DMS153 treated with DMSO at 0.1 percent for 48 hours (cell line): ENCODE results near the gene MAP3K20.
"Not testable (repeated sequence)": the region's sequence is repeated elsewhere in the genome, so short reads cannot be mapped to it uniquely, and the experiment has no call there.

ENCODE experiments used
- DNase-seq: peaks from one replicate; lab custom pipeline; 2025; ENCODE audit not compliant: unreplicated experiment; lab: John Stamatoyannopoulos, UW

Gene MAP3K20

DNA sequence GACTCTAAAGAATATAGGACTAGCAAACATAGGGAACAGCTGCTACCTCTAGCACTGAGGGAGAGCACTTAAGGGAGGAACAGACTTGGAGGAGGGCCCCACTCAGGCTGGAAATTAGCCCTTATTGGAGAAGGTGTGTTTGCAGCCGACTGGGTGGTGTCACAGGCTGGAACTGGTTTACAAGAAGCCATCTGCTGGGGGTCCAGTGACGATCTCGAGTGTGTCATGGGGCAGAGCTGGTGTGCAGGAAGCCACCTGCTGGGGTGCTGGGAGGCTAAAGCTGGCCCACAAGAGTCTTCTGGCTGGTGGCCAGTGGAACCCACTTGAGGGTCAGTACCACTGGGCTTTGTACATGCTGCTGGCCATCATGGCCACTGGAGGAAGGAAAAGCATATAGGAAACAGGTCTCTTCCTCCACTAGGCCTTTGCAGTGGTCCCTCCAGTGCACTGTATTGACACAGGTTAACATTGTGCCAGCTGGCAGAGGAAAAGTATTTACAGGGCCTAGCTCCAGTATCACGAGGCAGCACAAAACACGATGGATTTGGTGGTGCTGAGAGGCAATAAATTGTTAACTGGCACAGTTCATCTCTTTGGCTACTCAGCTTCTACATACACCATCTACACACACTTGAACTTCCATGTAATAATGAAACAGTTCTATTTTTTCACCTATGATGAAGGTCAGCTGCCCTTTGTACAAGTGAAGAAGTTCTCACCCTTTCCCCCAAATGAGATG, 43.6 kb downstream of the MAP3K20 start:
- DNase-seq, result no peak

GRCh38 chr2:173119944-173120343, 44.3 kb downstream of the MAP3K20 start:
- DNase-seq, result no peak

GRCh38 chr2:173122936-173123335, 47.3 kb downstream of the MAP3K20 start:
- DNase-seq, result no peak

DNA sequence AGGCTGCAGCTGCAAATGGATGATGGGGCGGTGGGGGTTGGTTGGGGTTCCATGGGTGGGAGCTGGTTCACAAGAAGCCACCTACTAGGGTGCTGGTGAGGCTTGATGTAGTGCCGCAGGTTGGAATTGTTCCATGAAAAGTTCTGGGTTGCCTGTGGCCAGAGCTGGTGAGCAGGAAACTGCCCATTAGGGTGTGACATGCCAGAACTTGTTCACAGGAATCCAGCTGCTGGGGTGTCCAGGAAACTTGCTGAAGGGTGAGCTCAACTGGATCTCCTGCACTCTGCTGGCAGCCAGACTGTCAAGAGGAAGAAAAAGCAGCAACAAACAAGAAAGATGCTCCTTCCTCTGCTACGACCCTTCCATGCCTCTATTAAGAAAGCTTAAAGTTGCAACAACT, 48.8 kb downstream of the MAP3K20 start:
- no peak for DNase-seq

GRCh38 chr2:173126819-173127218, 51.2 kb downstream of the MAP3K20 start:
- DNase-seq, result no peak

- DNase-seq, result not testable (repeated sequence)
Observed at GRCh38 chr2:173128132-173128531, 52.5 kb downstream of the MAP3K20 start.

DNA sequence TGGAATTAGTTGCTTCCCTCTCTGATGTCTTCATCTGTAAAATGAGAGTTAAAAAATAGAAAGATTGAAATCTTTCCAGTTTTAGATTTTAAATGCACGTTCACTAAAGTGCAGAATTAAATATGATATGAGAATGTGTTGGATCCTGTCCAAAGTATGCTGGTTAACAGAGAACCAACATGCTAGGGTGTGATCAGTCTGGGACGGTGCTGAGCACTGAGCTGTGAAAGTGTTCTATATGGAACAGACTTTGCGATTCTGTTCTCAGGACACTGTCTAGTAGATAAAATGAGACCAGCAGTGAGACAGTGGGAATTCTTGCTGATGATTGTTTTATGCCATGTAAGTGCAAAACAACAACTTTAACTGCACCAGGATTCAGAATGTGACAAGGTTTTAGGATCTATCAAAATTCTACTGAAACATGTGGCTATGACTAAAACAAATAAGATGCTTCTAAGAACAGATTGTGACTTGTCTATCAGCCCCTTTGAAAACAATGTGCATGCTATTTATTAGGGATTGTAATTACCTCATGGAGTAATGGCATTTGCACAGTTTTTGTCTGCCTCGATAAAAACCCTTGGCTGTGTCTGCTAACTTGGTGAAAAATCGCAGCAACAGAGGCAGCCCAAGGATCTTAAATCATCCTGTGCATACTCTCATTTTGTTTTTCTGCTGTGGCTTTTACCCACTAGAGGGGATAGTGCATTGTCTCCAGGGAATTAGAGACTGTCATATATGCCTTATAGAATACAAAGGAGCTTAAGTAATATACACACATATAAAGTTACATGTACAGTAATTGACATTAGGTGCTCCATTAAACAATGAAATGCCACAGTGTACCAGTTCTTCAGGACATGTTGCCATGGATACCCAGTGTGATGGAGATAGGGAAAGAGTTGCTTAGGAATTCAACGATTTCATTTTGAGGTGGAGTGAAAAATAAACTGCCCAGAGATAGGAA, 55.1 kb downstream of the MAP3K20 start:
- no peak for DNase-seq

DNA sequence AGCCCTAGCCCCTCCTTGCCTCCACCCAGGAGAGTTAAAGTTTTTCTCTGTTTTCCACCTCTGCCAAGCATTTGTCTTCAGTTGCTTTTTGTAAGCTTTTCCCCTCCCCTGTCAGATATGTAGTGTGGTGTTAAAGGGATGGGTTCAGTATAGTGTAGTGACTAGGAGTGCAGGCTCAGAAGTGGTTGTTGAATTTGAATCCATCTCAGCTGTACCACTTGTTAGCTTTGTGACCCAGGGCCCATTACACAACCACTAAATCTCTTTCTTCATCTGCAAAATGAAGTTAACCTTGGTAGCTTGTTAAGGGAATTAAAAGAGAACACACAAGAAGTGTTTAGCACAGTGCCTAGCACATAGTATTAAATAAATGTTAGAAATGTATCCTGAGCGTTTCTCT, 56.9 kb downstream of the MAP3K20 start:
- DNase-seq, result no peak

GRCh38 chr2:173134703-173135102, 59.1 kb downstream of the MAP3K20 start:
- DNase-seq, result no peak

DNA sequence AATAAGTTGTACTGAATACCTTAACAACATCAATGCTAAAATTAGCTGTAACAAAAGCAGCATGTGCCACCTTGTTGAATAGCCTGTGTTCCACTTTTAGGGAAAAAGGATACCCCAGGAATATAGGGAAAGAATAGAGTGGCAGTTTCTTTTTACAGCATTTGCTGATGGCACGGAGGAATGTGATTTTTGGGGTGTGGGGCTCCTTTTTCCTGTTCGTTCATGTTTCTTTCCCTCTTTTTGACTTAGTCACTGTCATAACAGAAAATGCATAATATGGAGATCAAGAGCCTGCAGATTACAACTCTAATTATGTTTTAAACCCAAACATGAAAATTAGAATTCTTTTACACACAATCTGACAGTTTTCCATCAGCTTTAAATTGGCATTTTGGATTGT, 60.4 kb downstream of the MAP3K20 start:
- DNase-seq, result no peak

DNA sequence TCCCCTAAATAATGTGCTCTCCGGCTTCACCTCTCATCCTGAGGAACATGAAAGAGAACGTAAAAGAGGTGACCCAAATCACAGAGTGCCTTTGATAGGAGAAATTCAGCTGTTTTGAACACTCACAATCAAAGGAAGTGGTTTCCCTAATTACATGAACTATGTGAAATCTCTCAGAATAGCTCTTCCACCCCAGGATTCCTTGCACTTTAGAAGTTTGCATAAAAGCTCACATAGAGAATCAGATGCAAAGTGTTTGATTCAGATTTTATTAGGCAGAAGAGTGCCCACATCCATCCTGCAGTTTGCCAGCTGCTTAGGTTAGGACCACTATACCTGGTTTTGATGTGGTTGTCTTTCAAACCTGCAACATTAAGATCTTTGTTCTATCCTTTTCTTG, 61.0 kb downstream of the MAP3K20 start:
- DNase-seq, result no peak

- no peak for DNase-seq
Observed at GRCh38 chr2:173137610-173138009, 62.0 kb downstream of the MAP3K20 start.

DNA sequence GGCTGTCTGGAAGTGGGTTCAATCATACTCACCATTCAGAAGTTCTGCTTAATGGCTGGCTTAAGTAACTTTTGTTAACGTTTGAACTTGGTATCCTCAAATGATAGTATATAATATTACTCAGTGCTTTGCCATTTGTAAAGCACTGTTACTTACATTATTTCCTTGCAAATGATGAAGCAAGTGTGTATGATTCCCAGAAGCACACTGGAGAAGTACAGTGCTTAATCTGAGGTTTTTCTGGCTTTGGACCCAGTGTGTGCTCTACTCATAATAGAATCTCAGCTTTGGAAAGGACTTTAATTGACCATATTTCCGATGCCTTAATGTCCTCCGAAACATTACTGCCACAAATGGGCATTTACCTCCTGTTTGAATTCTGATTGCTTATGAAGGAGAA, 63.3 kb downstream of the MAP3K20 start:
- DNase-seq, result no peak

DNA sequence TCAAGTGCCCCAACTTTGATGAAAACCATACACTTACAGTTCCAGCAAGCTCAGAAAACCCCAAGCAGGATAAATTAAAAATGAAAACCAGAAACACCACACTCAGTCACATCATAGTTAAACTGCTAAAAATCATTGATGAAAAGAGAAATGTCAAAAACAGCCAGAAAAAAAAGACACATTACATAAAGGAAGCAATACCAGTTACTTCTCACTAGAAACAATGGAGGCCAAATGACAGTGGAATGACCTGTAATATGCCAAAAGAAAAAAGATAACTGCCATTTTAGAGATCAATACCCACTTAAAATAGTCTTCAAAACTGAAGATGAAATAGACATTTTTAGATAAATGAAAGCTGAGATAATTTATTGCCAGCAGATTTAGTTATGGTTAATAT, 66.0 kb downstream of the MAP3K20 start:
- DNase-seq, result no peak

GRCh38 chr2:173145454-173145853, 69.8 kb downstream of the MAP3K20 start:
- DNase-seq, result no peak

- no peak for DNase-seq
Observed at GRCh38 chr2:173146590-173146989, 70.9 kb downstream of the MAP3K20 start.

DNA sequence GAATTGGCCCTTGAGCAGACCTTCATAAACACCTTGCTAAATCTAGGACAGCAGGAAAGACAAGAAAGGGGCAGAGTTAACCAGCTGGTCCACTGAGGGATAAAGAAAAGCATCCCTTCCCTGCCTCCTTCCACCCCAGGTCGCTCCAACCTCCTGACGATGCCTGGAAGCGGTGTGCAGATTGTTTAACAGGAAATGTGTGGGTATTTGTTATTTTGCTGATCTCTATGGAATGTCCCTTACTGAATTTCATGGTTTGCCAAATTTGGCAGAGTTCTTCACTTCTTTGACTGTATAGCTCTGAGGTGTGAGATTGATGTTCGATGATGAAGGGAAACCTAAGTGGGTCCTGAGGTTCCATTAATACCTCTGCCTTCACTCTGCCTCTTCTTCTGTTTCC, 72.9 kb downstream of the MAP3K20 start:
- DNase-seq, result no peak

- no peak for DNase-seq
Observed at GRCh38 chr2:173149491-173149890, 73.8 kb downstream of the MAP3K20 start.

GRCh38 chr2:173150087-173150486, 74.4 kb downstream of the MAP3K20 start:
- DNase-seq, result no peak

- DNase-seq, result no peak
Observed at GRCh38 chr2:173150963-173151362, 75.3 kb downstream of the MAP3K20 start.

DNA sequence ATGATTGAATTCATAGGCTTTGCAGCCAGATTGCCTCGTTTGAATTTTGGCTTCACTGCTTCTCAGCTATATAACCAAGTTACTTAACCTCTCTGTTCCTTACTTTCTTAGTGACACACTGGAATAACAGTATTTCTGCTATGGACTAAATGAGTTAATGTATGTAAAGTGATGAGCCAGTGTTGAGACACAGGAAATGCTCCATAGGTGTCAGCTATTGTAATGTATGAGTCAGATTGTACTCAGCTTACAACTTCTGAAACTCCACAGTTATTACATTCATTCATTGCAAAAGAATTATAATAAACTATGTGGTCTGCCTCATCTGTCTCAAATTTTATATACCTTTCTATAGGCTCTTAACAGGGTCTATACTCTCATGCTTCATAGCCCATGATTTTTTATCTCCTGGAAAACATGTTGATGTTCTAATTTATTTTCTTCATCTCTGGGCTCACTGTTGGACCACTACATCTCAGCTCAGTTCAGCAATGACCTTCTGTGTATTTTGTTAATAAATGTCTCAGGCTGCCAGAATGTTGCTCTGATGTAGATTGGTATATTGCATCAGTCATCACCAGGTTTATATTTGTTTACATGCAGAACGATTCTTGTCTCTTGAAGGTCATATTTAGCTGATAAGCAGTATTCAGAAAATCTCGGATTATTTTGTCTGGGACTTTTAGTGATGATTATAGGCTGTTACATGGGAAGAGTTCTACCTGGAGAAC, 76.2 kb downstream of the MAP3K20 start:
- no peak for DNase-seq
